NT2/D1 (cell line): Measurements from ENCODE around the gene PKIG.
"Not testable (repeated sequence)": the region's sequence is repeated elsewhere in the genome, so short reads cannot be mapped to it uniquely, and the experiment has no call there.

Experiments
- DNase-seq: peaks from one replicate; pipeline ENCODE4 v3.0.0-alpha.2; 2011; ENCODE audit warnings: low read depth, low spot score
- H3K27me3 ChIP-seq: 2 replicates; pipeline ENCODE4 v1.6.0; 2011; ENCODE audit warnings: mild to moderate bottlenecking; ENCODE audit not compliant: insufficient read length, insufficient read depth
- H3K36me3 ChIP-seq: 2 replicates; pipeline ENCODE4 v1.6.1; 2011; ENCODE audit warnings: mild to moderate bottlenecking, low read length, mixed read lengths; ENCODE audit not compliant: insufficient read depth, insufficient read length
- H3K4me1 ChIP-seq: 2 replicates; pipeline ENCODE4 v1.5.1; 2011; ENCODE audit not compliant: insufficient read depth, insufficient read length
- H3K4me3 ChIP-seq: 2 replicates; pipeline ENCODE4 v1.5.1; 2011; ENCODE audit warnings: low read depth; ENCODE audit not compliant: insufficient read length
- H3K9ac ChIP-seq: 2 replicates; pipeline ENCODE4 v1.6.0; 2011; ENCODE audit warnings: low read depth; ENCODE audit not compliant: insufficient read length
- H3K9me3 ChIP-seq: 2 replicates; pipeline ENCODE4 v1.5.1; 2011; ENCODE audit warnings: mild to moderate bottlenecking, low read length; ENCODE audit not compliant: insufficient read depth
- SUZ12 ChIP-seq: IDR thresholded peaks from 2 replicates; pipeline ENCODE4 v1.6.1; 2011; ENCODE audit not compliant: insufficient read length, insufficient read depth; ENCODE audit errors: extremely low read depth
- YY1 ChIP-seq: IDR thresholded peaks from 2 replicates; pipeline ENCODE4 v1.6.1; 2011; ENCODE audit not compliant: insufficient read length, insufficient read depth
- ZNF274 ChIP-seq: IDR thresholded peaks from 2 replicates; pipeline ENCODE4 v1.6.1; 2011; ENCODE audit warnings: mild to moderate bottlenecking, low read depth, low read length

PKIG gene

DNA sequence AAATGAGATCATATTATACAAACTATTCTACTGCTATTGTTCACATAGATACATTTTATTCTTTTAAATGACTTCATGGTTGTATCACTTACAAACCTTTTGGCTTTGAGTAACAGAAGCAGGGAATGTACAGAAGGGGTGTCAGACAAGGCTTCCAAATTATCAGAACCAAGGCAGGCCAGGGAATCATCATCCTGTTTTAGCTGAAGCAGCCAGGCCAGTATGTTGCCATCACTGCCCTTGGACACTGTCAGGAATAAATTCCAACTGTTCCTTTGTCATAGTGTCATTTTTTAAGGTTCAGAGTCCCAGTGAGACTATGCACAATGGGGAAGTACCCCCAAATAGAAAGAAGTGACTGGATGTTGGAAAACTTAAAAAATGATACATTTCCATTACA, 23.1 kb upstream of the PKIG start:
- no peak for DNase-seq
- Histone ChIP-seq H3K9ac (no peak overlapping the region), H3K4me3 (no peak overlapping the region), H3K36me3 (no peaks in the 10 kb centered on the region), H3K4me1 (no peaks in the 10 kb centered on the region), H3K27me3 (no peaks in the 10 kb centered on the region), H3K9me3 (no peaks in the 10 kb centered on the region)
- TF ChIP-seq SUZ12 (no peak), YY1 (no peak), ZNF274 (no peak)

DNA sequence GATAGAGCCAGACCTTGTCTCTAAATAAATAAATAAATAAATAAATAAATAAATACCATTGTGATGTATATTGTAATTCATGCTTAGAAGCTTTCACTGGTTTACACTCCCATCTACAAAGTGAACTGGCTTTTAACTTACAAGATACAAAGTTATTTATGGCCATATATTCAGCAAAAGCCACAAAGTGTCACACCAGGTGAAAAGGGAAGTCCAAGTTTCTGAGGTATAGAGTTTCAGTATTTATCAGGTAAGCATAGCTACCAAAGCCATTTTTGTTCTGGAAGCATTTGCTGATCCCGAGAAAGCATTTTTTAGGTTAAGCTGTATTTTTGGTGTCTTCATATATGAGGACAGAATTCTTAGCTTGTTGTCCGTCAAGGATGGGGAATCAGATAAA, 22.1 kb upstream of the PKIG start:
- TF ChIP-seq YY1 (no peak), ZNF274 (no peak), SUZ12 (no peak)
- Histone ChIP-seq H3K9ac (no peak overlapping the region), H3K27me3 (no peaks in the 10 kb centered on the region), H3K9me3 (no peaks in the 10 kb centered on the region), H3K36me3 (no peaks in the 10 kb centered on the region), H3K4me3 (no peak overlapping the region), H3K4me1 (no peaks in the 10 kb centered on the region)
- DNase-seq = no peak

- H3K4me3 ChIP-seq, DNase-seq, H3K4me1 ChIP-seq, H3K36me3 ChIP-seq, H3K9ac ChIP-seq, H3K27me3 ChIP-seq, H3K9me3 ChIP-seq: not testable (repeated sequence)
Measured at GRCh38 chr20:44560818-44561217, 21.6 kb upstream of the PKIG start.

DNA sequence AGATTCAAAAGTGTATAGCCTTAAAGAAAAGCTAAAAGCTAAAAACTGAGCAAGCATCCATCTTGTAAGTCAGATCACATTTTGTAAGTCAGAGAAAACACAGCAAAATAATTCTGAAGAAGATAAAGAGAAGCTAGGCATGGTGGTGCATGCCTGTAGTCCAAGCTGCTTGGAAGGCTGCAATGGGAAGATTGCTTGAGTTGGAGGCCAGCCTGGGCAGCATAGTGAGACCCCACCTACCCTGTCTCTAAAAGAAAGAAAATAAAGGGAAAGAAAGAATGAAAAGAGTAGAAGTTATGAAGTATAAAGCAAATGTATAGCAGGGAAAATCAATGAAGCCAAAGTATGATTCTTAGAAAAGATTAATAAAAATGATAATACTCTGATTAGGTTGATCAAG, 20.5 kb upstream of the PKIG start:
- Histone ChIP-seq H3K4me1 (no peaks in the 10 kb centered on the region), H3K27me3 (no peaks in the 10 kb centered on the region), H3K4me3 (no peak overlapping the region), H3K36me3 (no peaks in the 10 kb centered on the region), H3K9me3 (no peaks in the 10 kb centered on the region), H3K9ac (no peak overlapping the region)
- TF ChIP-seq SUZ12 (no peak), YY1 (no peak), ZNF274 (no peak)
- DNase-seq = no peak

DNA sequence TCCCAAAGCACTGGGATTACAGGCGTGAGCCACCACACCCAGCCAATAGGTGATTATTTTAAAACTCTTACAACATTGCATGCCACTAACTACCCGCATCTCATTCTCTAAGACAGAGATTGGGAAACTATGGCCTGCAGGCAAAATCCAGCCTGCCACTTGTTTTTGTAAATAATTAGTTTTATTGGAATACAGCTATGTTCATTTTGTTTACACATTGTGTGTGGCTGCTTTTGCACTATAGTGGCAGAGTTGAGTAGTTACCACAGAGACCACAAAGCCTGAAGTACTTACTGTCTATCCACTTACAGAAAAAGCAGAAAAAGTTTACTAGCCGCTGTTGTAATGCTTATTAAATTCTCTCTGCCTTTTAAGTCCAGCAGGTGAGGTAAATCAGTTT, 16.4 kb upstream of the PKIG start:
- no peak for DNase-seq
- H3K4me3 ChIP-seq = no peak overlapping the region

DNA sequence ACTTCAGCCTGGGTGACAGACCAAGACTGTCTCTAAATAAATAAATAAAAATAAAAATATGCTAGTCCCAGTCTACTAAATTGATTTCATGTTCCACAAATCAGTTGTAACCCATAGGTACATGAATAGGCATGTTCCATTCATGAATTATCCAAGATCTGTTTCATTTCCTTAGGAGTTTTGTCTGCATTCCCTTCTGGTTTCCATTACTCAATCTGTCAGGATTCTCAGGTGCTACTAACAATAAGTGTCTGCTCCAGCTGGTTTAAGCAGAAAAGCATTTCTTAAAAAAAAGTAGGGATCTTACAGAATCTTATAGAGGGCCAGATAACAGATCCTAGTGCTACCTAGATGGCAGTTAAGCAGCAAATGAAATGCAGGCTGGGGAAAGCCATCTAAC, 15.6 kb upstream of the PKIG start:
- TF ChIP-seq ZNF274 (no peak), SUZ12 (no peak), YY1 (no peak)
- no peak for DNase-seq

More for the DNA sequence above, 16.4 kb upstream of the PKIG start:
- H3K36me3 ChIP-seq = no peaks in the 10 kb centered on the region
- no peaks in the 10 kb centered on the region for H3K9me3 ChIP-seq
- H3K27me3 ChIP-seq = no peaks in the 10 kb centered on the region
- no peaks in the 10 kb centered on the region for H3K4me1 ChIP-seq
- TF ChIP-seq YY1 (no peak), SUZ12 (no peak), ZNF274 (no peak)
- no peak overlapping the region for H3K9ac ChIP-seq

GRCh38 chr20:44570367-44570766, 12.0 kb upstream of the PKIG start:
- Histone ChIP-seq H3K4me3 (no peak overlapping the region), H3K4me1 (peaks cover 5% of the 10 kb centered on the region), H3K36me3 (no peaks in the 10 kb centered on the region), H3K27me3 (no peaks in the 10 kb centered on the region), H3K9ac (no peak overlapping the region), H3K9me3 (no peaks in the 10 kb centered on the region)
- no peak for TF ChIP-seq SUZ12
- no peak for TF ChIP-seq YY1
- TF ChIP-seq ZNF274 = no peak
- DNase-seq = no peak

More for the DNA sequence above, 15.6 kb upstream of the PKIG start:
- H3K9ac ChIP-seq = no peak overlapping the region
- no peaks in the 10 kb centered on the region for H3K27me3 ChIP-seq
- H3K9me3 ChIP-seq = no peaks in the 10 kb centered on the region
- H3K4me1 ChIP-seq = no peaks in the 10 kb centered on the region
- no peak overlapping the region for H3K4me3 ChIP-seq
- no peaks in the 10 kb centered on the region for H3K36me3 ChIP-seq

DNA sequence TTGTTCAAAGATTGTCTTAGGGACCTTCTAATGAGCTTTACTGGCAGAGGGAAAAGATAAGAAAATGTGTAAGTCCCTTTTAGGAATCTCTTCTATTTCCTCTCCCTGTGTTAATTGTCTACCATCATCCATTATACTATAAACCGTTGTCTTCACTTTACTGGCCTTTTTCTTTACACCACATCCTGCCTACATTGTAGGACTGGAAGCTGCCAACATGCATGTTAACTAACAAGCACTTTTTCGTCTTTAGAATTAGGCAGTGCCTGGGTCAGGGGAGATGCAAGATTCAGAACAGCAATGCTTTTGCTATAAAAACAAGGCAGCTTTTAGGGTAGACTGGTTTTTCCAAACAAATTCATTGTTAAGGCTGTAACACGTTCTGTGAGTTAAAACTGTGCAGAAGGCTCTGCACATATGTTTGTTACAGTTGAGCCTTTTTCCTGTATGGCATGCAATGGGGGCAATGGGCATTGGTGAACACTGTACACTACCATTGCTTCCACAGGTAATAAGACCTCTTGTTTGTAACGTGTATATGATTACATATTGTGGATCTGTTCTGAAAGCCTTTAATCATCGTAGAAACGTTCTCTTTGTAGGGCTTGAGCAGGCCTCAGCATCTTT, 10.9 kb upstream of the PKIG start:
- TF ChIP-seq YY1 (no peak), SUZ12 (no peak), ZNF274 (no peak)
- no peak overlapping the region for H3K9ac ChIP-seq
- H3K27me3 ChIP-seq = no peaks in the 10 kb centered on the region
- no peaks in the 10 kb centered on the region for H3K36me3 ChIP-seq
- H3K9me3 ChIP-seq = no peaks in the 10 kb centered on the region
- DNase-seq = no peak
- no peak overlapping the region for H3K4me3 ChIP-seq
- peaks cover 5% of the 10 kb centered on the region for H3K4me1 ChIP-seq
